Measurements from ENCODE around the gene PPP1R13B.

Gene PPP1R13B

GRCh38 chr14:103847451-103848174 lies at the start of gene PPP1R13B:
TSS of gene PPP1R13B (minus strand) at chr14:103847575. CDS start at chr14:103847307, 268 bp downstream.
- in situ Hi-C loops (cut with MboI; ENCODE audit: low pct_unique_long_range_greater_than_20kb, low sequenced_read_pairs, unreplicated experiment), result no loop called here
- TF ChIP-seq, protein P1, sequence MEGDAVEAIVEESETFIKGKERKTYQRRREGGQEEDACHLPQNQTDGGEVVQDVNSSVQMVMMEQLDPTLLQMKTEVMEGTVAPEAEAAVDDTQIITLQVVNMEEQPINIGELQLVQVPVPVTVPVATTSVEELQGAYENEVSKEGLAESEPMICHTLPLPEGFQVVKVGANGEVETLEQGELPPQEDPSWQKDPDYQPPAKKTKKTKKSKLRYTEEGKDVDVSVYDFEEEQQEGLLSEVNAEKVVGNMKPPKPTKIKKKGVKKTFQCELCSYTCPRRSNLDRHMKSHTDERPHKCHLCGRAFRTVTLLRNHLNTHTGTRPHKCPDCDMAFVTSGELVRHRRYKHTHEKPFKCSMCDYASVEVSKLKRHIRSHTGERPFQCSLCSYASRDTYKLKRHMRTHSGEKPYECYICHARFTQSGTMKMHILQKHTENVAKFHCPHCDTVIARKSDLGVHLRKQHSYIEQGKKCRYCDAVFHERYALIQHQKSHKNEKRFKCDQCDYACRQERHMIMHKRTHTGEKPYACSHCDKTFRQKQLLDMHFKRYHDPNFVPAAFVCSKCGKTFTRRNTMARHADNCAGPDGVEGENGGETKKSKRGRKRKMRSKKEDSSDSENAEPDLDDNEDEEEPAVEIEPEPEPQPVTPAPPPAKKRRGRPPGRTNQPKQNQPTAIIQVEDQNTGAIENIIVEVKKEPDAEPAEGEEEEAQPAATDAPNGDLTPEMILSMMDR (IDR thresholded peaks at IDR 0.05; ENCODE audit: extremely low read depth, insufficient read depth, missing control alignments), result no peak
- DNase-seq (ENCODE audit: low spot score), result peak; percentile 100

GRCh38 chr14:103896578-103896977 lies 49.2 kb upstream of the PPP1R13B start:
- no peak for DNase-seq (ENCODE audit: low spot score)
- in situ Hi-C loops (cut with MboI; ENCODE audit: low pct_unique_long_range_greater_than_20kb, low sequenced_read_pairs, unreplicated experiment), result no loop called here
- TF ChIP-seq, protein P1 (IDR thresholded peaks at IDR 0.05; ENCODE audit: extremely low read depth, insufficient read depth, missing control alignments), result no peak

- in situ Hi-C loops (cut with MboI; ENCODE audit: low pct_unique_long_range_greater_than_20kb, low sequenced_read_pairs, unreplicated experiment), result no loop called here
- TF ChIP-seq, protein P1 (IDR thresholded peaks at IDR 0.05; ENCODE audit: extremely low read depth, insufficient read depth, missing control alignments), result no peak
- DNase-seq (ENCODE audit: low spot score), result no peak
Observed at GRCh38 chr14:103894723-103895059, 47.3 kb upstream of the PPP1R13B start.

GRCh38 chr14:103894034-103894722 lies 46.8 kb upstream of the PPP1R13B start:
- in situ Hi-C loops (cut with MboI; ENCODE audit: low pct_unique_long_range_greater_than_20kb, low sequenced_read_pairs, unreplicated experiment), result no loop called here
- TF ChIP-seq, protein P1 (IDR thresholded peaks at IDR 0.05; ENCODE audit: extremely low read depth, insufficient read depth, missing control alignments), result no peak
- no peak for DNase-seq (ENCODE audit: low spot score)

DNA sequence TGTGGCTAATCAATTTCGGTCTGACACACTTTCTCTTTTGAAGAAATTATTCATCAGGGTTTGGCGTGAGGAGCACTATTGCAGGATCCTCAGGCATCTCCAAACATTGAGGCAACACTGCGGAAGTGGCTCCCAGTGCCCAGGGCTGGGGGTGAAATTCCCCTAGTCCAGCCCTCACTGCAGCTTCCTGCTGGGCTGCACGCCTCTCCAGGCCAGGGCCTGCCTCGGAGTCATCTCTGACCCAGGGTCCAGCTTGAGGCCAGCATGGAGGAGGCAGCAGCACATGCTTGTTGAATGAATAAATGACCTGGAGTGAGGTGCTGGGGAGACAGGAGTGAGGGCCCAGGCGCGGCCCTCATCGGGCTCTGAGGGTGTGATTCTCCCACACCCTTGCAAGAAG lies 44.9 kb upstream of the PPP1R13B start:
- TF ChIP-seq, protein P1 (IDR thresholded peaks at IDR 0.05; ENCODE audit: extremely low read depth, insufficient read depth, missing control alignments), result no peak
- no peak for DNase-seq (ENCODE audit: low spot score)
- in situ Hi-C loops (cut with MboI; ENCODE audit: low pct_unique_long_range_greater_than_20kb, low sequenced_read_pairs, unreplicated experiment), result no loop called here

DNA sequence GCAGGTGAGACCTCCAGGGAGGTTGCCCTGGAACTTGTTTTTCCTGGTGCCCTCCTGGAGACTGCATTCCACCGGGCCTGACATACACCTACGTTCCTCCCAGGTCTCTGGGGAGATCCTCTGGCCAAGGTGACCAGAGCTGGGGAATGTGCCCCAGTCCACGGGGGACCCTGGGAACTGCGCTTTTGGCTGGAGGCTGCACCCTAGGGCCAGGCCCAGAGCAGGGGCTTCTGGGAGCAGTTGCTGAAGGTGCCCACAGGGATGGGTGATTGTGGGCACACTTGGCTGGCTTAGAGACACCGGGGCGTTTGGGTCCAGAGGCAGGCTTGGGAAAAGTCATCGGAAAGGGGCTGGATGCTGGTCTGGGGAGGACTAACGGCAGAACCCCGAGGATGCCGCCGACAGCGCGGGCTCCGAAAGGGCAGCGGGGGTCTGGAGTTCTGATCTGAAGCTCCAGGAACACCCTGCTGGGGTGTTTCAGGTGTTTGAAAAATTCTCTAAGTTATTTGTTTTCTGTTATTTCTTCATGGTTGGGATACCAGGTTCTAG lies 44.4 kb upstream of the PPP1R13B start:
- TF ChIP-seq, protein P1 (IDR thresholded peaks at IDR 0.05; ENCODE audit: extremely low read depth, insufficient read depth, missing control alignments), result no peak
- DNase-seq (ENCODE audit: low spot score), result no peak
- in situ Hi-C loops (cut with MboI; ENCODE audit: low pct_unique_long_range_greater_than_20kb, low sequenced_read_pairs, unreplicated experiment), result no loop called here
